IPS-NIHi7 (cell line): ENCODE results near the gene RPS18.

Experiments
- DNase-seq: peaks from one replicate; pipeline ENCODE4 v3.0.0; 2012; ENCODE audit warnings: mixed read lengths; ENCODE audit errors: extremely low spot score

The RPS18 gene

GRCh38 chr6:33314943-33315792 is 43.3 kb downstream of the RPS18 start:
- DNase-seq, result peak; percentile 23

DNA sequence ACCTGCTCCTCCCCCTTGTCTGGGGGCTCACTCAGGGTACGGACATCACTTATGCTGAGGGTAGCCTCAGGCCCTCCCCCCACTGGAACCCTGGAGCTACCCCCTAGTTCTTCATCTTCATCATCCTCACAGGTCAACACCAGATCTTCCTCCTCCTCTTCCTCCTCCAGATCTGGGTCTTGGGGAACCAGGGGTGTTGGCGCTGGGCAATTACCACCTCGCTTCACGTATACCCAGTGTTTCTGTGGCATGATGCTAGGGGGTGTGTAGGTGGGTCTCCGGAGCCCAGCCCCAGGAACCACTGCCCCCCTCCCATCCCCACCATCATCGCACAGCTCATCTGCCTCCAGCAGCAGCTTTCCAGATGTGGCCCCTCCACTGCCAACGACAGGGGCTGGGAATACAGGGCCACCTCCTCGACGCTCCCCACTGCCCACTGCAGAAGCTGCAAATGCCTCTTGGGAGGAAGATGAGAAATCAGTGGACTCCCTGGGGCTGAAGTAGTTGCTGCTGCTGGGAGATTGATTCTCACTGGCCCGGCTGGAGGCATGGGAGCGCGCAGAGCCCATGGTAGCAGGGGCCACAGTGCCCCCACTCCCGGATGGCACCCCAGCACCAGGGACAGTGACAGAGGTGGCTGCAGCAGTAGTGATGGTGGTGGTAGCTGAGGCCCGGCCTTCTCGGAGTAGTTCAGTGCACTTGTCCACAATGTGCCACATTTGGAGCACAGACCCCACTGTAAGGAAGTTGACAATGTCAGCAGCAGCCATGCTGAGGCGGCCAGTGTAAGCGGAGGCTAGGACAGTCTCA is 44.1 kb downstream of the RPS18 start:
- no peak for DNase-seq

- DNase-seq, result no peak
Measured at GRCh38 chr6:33316603-33317418, 44.9 kb downstream of the RPS18 start.

DNA sequence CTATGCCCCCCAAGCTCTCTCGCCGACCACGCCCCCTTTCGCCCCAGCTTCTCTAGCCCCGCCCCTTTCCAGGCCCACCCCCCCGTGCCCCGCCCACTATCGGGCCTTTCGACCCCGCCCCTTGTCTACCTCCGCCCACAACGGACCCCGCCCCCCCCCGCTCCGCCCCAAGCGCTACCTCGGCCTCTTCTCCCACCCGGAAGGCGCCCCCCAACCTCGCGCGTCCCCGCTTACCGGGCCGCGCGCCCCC is 45.5 kb downstream of the RPS18 start:
- peak; percentile 74 for DNase-seq

DNA sequence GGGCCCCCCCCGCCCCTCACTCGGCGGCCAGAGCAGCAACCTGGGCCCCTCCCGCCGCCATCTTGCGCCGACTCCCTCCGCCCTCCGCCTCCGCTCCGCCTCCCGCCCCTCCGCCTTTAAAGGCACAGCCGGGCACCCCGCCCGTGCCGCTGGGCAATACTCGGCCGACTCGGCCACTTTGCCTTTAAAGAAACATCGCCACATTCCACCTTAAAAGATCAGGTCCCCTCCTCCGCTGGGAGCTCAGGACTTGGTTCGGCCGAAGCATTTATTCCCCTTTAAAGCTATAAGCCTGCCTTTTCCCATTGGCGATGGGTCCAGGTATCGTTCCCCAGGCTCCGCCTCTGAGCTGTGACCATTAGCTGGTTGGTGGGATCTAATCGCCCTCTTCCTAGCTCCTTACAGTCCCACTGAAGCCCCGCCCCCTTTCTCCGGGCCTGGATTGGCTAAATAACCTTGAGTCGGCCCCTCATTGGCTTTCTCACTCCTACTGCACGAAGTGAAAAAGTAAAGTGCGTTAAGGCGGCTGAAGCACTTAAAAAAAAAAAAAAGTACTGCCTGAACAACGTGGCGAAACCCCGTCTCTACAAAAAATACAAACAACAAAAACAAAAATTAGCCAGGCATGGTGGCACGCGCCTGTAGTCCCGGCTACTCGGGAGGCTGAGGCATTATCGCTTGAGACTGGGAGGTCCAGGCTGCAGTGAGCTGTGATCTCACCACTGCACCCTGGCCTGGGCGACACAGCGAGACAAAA is 46.0 kb downstream of the RPS18 start, which contains the start of gene ZBTB22:
Gene ZBTB22 (minus strand): TSS at position 76 of the 757 bp plus-strand sequence. CDS start 828 bp downstream, outside the sequence.
- peak; percentile 88 for DNase-seq

- no peak for DNase-seq
Measured at GRCh38 chr6:33318426-33319073, 46.7 kb downstream of the RPS18 start.

GRCh38 chr6:33319939-33320314 is 48.1 kb downstream of the RPS18 start:
- DNase-seq, result no peak

DNA sequence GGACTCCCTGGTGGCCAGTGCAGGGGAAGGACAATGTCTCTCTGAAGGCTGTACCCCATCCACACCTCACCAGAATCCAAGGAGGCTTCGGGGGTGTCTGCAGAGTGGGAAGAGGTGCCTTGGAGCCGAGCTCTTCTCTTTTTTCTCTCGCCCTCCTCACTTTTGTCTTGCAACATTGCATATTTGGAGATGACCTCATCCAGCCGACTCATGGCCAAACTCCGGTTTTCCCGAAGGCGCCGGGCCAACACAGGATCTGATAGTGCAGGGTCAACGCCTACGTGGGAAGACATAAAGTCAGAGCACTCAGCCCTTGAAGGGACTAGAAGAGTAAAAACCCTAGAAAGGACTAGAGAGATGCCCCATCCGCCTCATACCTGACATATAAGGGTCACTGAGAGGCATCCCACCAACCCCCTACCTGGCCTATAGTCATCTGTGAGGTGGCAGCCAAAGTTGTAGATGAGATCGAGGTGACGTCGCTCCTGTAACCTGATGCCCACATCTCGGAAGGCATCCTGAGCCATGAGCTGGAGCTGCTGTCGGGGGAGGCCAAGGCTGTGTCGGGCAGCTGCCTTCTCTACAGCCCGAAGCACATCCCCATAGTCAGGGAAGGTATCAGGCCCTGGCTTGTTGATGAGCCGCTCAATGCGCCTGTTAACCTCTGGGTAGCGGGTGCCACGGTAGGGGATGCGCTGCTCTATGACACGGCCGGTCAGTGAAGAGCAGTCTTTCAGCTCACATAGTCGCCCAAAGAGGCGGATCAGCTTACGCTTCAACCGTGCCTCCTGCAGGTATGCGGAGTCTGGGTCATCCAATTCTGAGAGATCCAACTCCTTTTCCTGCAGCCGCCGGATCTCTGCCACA is 48.7 kb downstream of the RPS18 start:
- no peak for DNase-seq

DNA sequence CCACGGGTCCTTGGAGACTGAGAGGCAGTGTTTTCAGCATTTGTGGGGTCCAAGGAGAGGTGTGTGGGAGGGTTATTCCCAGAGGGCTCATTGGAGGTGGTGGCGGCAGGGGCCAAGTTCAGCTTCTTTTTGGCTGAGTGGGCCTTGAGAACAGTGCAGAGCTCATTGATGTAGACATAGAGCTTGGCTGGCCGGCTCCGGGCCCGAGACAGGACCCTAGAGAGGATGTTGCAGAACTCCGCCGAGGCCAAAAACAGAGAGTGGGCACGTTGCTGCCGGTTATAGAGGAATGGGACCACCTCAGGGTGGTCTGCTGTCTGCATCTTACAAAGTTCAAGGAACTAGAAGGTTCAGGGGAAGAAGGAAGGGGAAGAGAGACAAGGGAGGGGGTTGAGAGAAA is 49.4 kb downstream of the RPS18 start:
- DNase-seq, result no peak

DNA sequence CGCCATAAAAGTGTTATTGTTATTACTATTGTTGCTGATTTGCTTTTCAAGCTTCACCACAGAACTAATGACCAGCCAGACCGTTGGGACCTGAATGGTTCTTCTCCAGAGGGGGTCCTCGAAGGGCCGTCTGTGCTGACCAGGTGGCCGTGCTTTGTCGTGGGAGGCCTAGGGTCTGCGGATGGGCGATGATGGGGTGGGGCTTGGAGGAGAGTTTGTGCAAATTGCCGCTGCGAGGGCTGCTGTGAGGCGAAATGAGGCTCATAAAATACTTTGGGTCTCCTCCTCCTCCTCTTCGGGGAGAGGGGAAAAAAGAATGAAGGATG is 51.7 kb downstream of the RPS18 start:
- DNase-seq, result no peak

DNA sequence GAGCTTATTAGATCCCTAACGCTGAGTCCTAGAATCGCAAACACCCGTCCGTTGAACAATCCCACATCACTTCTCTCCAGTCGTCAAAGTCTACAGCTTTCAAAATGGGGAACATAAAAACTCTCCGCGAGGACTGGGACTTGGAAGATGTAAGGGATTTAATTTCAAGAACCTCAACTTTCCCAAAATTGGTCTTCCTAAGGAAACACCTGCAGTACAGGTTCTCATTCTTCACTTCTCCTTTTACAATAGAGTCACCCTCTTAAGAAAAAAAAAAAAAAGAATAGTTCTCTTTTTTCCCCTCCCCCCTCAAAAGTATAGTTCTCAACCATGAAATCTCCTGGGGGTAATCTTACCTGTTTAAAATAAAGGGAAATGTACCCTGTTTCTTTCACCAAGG is 52.2 kb downstream of the RPS18 start:
- DNase-seq, result no peak
